Panc1 (cell line): Measurements from ENCODE around the gene GJC2. TPM values are rescaled to one million over a fixed set of nuclear protein-coding genes. Genes with fewer than 3 reads are reported as not detected.

Experiments
- ATAC-seq: fragments of 200-7000 bp; cut with Tn5 transposase; 2 replicates; pipeline ENCODE4 v1.9.1; 2020; ENCODE audit warnings: mild to moderate bottlenecking, moderate library complexity
- BruUV-seq: library from RNA; stranded (reverse); fragments of 400-500 nt; replicated peaks from 2 replicates; lab custom pipeline; 2021; lab: Mats Ljungman, UMichigan
- CTCF ChIA-PET: fragments of 300-600 bp; sonication (Branson Sonifier 250); formaldehyde crosslinking; loops from one replicate; lab custom pipeline; 2022; ENCODE audit warnings: antibody characterized with exemption; lab: Charles Lee
- POLR2A ChIA-PET: fragments of 300-600 bp; sonication (Branson Sonifier 250); formaldehyde crosslinking; loops from one replicate; lab custom pipeline; 2022; ENCODE audit warnings: antibody characterized with exemption; lab: Charles Lee
- DNase-seq: peaks from one replicate; pipeline ENCODE4 v3.0.0-alpha.2; 2010; ENCODE audit warnings: low read depth, low spot score
- H3K27ac ChIP-seq: 2 replicates; pipeline ENCODE4 v1.5.1; 2011; ENCODE audit warnings: mild to moderate bottlenecking, low read length, inconsistent platforms
- H3K27me3 ChIP-seq: fragments of 200-500 bp; sonication (Bioruptor generic); 2 replicates; pipeline ENCODE4 v1.6.0; 2014; ENCODE audit warnings: low read length, inconsistent platforms; ENCODE audit not compliant: control insufficient read depth, insufficient read depth
- H3K36me3 ChIP-seq: fragments of 200-500 bp; sonication (Bioruptor generic); 2 replicates; pipeline ENCODE4 v1.5.1; 2014; ENCODE audit warnings: inconsistent platforms, mild to moderate bottlenecking, low read length, moderate library complexity; ENCODE audit not compliant: control insufficient read depth, insufficient read depth
- H3K4me1 ChIP-seq: 2 replicates; pipeline ENCODE4 v1.5.1; 2011; ENCODE audit warnings: inconsistent platforms, mild to moderate bottlenecking, low read length, moderate library complexity; ENCODE audit not compliant: control insufficient read depth, insufficient read depth
- H3K4me3 ChIP-seq, 2 experiments: 2 replicates each; pipeline ENCODE4 v1.5.1; 2011 to 2012; ENCODE audit warnings: low read depth in 2 of 2, low read length in 2 of 2, mild to moderate bottlenecking in 2 of 2, inconsistent platforms in 1 of 2, moderate library complexity in 1 of 2
- H3K9me3 ChIP-seq: fragments of 200-500 bp; sonication (Bioruptor generic); 2 replicates; pipeline ENCODE4 v1.5.1; 2014; ENCODE audit warnings: low read depth, mild to moderate bottlenecking, inconsistent platforms, low read length, moderate library complexity; ENCODE audit not compliant: control insufficient read depth, insufficient read depth
- CTCF ChIP-seq: fragments of 450-650 bp; IDR thresholded peaks from 2 replicates; pipeline ENCODE4 v1.5.1; 2017; ENCODE audit warnings: mild to moderate bottlenecking
- POLR2AphosphoS5 ChIP-seq: IDR thresholded peaks from 2 replicates; pipeline ENCODE4 v1.6.1; 2012; ENCODE audit warnings: mild to moderate bottlenecking, low read depth, low read length, moderate library complexity
- REST ChIP-seq, 2 experiments: IDR thresholded peaks; 2 replicates each; pipeline ENCODE4 v1.6.1; 2011 to 2012; ENCODE audit warnings: low read depth in 2 of 2, control low read depth in 1 of 2, low read length in 1 of 2, mild to moderate bottlenecking in 1 of 2, moderate library complexity in 1 of 2; ENCODE audit not compliant: insufficient read depth in 1 of 2
- SIN3A ChIP-seq: IDR thresholded peaks from 2 replicates; pipeline ENCODE4 v1.6.1; 2012; ENCODE audit warnings: low read depth, mild to moderate bottlenecking, low read length, moderate library complexity, borderline replicate concordance; ENCODE audit not compliant: insufficient read depth
- TCF7L2 ChIP-seq: IDR thresholded peaks from 2 replicates; pipeline ENCODE4 v1.6.1; 2011; ENCODE audit warnings: mild to moderate bottlenecking, low read depth, low read length, inconsistent platforms
- in situ Hi-C: cut with HindIII; loops from 2 replicates; pipeline ENCODE4 v1.10.0; 2016; ENCODE audit warnings: low sequenced_read_pairs, low pct_unique_long_range_greater_than_20kb
- intact Hi-C: fragments of 100-400 bp; cut with micrococcal nuclease; formaldehyde crosslinking; loops from one replicate; pipeline ENCODE4 v1.10.0; 2022; ENCODE audit not compliant: unreplicated experiment
- total RNA-seq: library from RNA; stranded (reverse); gene quantifications from one replicate; pipeline ENCODE4 v1.2.1, GENCODE V29; 2021; ENCODE audit not compliant: unreplicated experiment

GJC2 gene
- total RNA-seq, 1 experiment from 2014 or later = 2.4 TPM

DNA sequence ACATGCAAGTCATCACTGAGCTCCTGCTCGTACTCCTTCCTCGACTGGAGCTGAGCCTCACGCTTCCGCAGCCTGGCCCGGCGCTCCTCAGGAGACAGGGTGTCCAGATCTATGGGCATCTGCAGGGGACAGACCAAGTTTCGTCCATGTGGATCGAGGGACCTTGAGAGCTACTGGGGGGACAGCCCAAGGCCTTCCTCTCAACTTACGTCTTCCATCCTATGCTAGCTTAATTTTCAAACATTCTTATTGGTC lies 43.0 kb upstream of the GJC2 start:
- intact Hi-C loops = no loop called here
- Histone ChIP-seq H3K4me1 (peaks cover 16% of the 10 kb centered on the region), H3K27ac (no peak overlapping the region), H3K9me3 (no peaks in the 10 kb centered on the region), H3K27me3 (no peaks in the 10 kb centered on the region), H3K4me3 (no peak overlapping the region), H3K36me3 (peaks cover 5% of the 10 kb centered on the region; the same call in 1 of the 2 replicates)
- no TSS peak for BruUV-seq
- CTCF ChIA-PET = interaction anchor here (0.5 kb wide), 1 partner anchor 31 kb away, joined by 8 read pairs; no protein-coding TSS in a partner anchor
- DNase-seq (no peak), ATAC-seq (no peak)
- in situ Hi-C loops = no loop called here
- no peak for TF ChIP-seq REST (IDR thresholded peaks at IDR 0.05; ENCODE audit: insufficient read depth in 1 of 2, low read depth in 2 of 2, low read length in 1 of 2)
- POLR2A ChIA-PET = interaction anchor here (0.6 kb wide), 1 partner anchor 60 kb away, joined by 3 read pairs; no protein-coding TSS in a partner anchor

DNA sequence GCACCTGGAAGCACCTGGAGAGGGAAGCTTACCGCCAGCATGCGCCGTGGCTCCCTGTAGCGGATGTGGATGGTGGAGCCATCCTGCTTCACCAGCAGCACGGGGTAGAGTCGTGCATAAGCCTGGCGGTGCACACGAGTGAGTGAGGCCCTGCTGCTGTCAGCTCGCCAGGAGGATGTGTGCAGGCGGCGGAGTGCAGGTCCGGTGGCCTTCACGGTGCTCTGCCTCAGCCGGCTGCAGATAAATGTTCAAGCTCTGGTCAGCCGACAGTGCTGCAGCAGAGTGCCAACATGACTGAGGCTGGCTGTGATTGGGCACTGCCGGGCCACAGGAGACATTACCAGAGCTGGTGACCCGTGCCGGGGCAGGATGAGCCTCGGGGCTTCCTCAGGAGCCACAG lies 42.1 kb upstream of the GJC2 start:
- DNase-seq = no peak
- CTCF ChIA-PET = no interaction called here
- POLR2A ChIA-PET = no interaction called here

More for the DNA sequence above, 42.1 kb upstream of the GJC2 start:
- no peak overlapping the region for H3K4me3 ChIP-seq
- peaks cover 15% of the 10 kb centered on the region for H3K4me1 ChIP-seq
- BruUV-seq = no TSS peak
- peaks cover 2% of the 10 kb centered on the region; the same call in 1 of the 2 replicates for H3K36me3 ChIP-seq
- no peaks in the 10 kb centered on the region for H3K9me3 ChIP-seq
- no peak overlapping the region for H3K27ac ChIP-seq
- no peaks in the 10 kb centered on the region for H3K27me3 ChIP-seq
- no peak for ATAC-seq
- in situ Hi-C loops = no loop called here
- TF ChIP-seq REST (IDR thresholded peaks at IDR 0.05; ENCODE audit: insufficient read depth in 1 of 2, low read depth in 2 of 2, low read length in 1 of 2) (no peak), TCF7L2 (no peak), POLR2AphosphoS5 (no peak), CTCF (no peak), SIN3A (no peak)
- intact Hi-C loops = no loop called here
